DMS114 treated with DMSO at 0.1 percent for 48 hours (cell line): ENCODE results near the gene ARHGEF16.

Source experiments
- DNase-seq: peaks from one replicate; lab custom pipeline; 2025; ENCODE audit not compliant: unreplicated experiment; lab: John Stamatoyannopoulos, UW

The ARHGEF16 gene

DNA sequence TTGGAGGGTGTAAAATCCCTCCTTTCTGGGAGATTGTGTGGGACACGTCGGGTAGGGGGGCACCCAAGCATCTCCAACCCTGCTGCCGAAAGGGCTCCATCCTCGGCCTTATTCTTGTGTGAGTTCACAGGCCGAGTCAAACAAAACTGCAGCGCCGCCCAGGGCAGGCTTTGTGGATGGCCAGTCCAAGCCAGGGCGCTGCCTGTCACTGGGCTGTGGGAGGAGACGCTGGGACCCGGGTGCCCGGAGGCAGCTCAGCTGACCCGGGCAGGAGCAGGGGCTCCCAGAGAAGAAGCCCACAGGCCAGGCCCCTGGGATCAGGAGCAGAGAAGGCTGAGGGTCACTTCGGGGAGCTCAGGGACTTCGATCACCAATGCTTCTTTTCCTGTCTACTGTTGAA is 31.8 kb upstream of the ARHGEF16 start:
- DNase-seq, result no peak

DNA sequence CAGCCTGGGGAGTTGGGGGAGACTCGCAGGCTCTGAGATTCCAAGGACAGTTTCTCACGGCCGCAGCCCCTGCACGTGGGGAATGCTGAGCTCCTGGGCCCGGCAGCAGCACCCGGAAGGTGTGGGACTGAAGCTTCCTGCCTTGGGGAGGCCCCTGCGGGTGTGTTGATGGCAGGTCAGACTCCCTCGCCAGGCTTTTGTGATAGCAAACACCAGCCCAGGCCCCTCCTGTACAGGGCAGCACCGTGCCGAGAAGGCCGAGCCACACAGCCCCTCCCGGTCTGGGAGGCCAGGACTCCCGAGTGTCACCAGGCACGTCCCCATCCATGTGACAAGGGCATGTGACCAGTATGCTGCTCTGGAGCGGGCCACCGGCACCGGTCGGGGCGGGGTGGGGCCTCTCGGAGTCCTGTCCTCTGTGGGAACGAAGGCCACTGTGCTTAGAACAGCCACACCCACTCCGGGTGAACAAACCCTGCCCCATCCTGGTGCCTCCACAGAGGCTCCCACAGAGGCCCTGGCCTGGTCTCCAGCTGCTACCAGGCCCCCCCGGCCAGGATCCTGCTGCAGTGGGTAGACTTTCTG is 31.1 kb upstream of the ARHGEF16 start:
- no peak for DNase-seq

DNA sequence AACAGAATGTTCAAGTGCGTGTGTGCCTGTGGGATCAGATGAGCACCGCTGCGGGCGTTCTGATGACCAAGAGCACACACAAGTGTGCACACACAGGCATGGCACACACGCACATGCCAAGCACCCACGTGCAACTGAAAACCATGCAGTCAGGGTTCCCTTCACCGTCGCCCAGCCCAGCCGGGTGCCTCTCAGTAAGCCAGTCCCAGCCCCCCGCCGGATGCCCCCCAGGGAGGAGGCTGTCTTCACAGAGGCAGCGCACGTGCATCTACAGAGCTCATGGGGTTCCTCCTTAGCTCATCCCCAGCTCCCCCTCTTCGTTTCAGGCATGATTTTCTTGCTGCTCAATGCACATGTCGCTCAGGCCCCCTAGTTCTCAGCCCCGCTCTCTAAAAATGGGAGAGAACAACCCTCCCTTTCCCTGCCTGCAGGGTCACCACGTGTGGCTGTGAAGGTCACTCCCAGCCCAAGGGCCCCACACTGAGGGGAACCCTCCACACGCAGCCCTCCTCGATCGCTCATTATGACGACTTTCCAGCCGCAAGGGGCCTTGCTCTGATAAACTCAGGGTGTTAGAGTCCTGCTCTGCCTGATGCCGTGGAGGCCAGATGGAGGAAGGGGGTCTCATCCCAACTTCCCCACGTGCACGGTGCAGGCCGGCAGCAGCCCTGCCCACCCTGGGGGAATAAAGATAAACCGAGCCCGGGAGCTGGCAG is 30.4 kb upstream of the ARHGEF16 start:
- no peak for DNase-seq

DNA sequence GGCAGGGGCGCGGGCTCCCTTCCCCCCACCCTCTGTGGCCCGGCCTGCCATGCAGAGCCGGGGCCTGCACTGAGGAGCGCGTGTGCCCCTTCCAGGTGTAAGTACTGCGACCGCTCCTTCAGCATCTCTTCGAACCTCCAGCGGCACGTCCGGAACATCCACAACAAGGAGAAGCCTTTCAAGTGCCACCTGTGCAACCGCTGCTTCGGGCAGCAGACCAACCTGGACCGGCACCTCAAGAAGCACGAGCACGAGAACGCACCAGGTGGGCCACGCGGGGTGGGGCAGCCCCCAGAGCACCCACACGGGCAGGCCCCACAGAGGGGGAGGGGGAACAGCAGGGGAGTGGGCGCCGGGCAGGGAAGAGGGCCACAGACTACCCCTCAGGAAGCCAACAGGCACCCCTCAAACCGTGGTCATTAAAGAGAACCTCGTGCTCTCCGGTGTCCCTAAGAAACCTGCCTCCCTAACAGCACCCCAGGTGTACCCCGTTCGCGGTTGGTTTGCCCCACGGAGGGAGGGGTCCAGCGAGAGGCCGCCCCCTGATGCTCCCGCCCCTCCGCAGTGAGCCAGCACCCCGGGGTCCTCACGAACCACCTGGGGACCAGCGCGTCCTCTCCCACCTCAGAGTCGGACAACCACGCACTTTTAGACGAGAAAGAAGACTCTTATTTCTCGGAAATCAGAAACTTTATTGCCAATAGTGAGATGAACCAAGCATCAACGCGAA is 28.8 kb upstream of the ARHGEF16 start:
- no peak for DNase-seq

DNA sequence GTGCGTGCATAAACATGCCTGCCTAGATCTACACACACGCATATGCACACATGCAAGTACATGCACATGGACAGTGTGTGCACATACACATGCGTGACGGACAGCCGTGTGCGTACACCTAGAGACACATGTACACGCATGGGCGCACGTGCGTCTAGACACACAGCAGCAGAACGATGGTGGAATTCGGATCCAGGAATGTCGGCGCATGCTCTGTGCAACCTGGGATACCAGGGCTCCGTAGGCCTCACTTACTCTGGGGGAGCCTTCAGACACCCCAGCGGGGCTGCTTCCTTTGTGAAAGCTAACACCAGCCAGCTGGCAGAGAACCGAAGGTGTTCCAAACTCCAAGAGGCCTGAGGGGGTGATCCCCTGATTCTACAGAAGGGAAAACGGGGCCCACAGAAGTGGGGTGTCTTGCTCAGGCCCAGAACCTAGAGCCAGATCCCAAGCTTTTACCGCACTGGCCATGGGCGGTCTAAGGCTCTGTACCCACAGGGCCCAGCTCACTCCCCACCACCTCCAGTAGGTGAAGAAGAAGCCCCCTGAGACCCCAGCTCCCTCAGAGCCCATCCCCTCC is 27.4 kb upstream of the ARHGEF16 start:
- no peak for DNase-seq

DNA sequence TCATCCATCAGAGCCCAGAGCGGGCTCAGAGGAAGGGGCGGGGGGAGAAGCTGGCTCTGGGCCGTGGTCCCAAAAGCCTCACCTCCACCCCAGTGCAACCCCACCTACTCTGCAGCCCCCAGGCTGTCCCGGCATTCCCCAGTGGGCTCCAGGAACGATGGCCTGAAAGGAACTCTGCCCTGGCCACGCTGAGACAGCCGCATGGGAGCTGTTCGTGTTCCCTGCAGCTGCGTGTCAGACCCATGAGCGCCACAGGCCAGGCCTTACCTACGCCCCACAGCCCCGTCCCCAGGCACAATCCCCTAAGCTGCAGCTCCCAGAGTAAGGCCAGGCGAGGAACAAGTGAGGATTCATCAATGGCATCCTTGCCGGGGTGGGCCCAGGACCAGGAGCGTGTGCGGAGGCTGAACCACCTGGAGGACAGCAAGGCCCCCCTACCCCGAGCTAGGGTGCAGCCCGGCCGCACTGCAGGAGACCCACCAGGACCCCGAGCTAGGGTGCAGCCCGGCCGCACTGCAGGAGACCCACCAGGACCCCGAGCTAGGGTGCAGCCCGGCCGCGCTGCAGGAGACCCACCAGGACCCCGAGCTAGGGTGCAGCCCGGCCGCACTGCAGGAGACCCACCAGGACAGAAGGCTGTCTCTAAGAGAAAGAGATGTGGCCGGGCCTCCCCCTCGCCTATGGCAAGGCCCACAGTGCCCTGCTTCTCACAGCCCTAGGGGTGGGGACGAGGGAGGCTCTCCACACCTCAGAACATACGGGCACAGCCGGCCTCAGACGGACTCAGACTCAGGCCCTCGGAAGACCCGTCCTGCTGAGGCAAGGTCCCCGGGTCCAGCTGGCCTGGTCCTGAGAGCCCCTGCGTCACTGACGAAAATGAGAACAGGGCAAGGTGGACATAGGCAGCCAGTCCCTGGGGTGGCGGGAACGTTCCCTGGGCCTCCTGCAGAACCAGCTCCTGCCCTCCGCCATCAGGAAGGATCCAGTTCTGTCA is 26.5 kb upstream of the ARHGEF16 start:
- no peak for DNase-seq

DNA sequence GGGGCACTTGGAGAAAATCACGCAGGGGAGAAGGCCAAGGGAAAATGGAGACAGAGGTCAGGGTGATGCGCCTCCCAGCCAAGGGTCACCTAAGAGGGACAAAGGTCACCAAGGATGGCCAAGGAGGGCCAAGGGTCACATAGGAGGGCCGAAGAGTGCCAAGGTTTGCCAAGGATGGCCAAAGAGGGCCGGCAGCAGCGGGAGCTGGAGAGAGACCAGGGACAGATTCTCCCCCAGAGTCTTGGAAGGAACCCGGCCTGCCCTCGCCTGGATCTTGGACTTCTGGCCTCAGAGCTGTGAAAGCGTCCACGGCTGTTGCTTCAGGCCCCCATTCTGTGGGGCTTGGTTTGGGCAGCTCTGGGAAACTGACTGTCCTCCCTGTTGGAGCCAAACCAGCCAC is 25.6 kb upstream of the ARHGEF16 start:
- no peak for DNase-seq

DNA sequence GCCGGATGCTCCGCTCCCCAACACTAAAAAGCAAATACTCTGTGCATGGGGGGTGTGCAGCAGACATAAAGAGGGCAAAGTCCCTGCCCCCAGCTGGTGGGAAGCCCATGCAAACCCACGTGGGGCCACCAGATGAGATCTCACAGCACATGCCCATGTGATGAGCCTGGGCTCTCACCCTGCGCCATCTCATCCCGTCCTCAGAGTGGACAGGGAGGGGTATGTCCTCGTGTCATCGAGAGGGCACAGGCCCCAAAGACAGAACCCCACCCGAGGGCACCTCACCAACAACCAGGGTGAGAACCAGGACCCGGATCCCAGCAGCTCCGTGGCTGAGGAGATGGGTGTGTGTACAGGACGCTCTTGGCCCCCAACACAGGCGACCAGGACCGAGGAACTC is 25.1 kb upstream of the ARHGEF16 start:
- DNase-seq, result no peak

DNA sequence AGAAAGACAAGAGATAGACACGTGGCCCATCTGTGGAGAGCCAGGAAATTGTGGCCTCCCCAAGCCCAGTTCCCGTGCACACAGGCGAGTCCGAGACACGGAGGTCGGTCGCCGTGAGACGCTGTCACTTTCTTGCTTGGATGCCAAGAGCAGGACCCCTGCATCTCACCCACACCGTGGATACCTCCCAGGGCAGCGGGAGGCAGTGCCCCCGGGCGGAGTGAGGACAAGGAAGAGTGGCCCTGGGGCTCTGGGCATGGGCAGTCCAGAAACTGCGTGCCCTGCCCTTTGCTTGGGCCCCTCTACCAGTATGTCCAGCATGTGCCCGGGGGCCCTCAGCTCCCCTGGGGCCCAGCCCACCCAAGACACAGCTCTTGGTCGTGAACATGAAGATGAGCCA is 24.7 kb upstream of the ARHGEF16 start:
- no peak for DNase-seq

DNA sequence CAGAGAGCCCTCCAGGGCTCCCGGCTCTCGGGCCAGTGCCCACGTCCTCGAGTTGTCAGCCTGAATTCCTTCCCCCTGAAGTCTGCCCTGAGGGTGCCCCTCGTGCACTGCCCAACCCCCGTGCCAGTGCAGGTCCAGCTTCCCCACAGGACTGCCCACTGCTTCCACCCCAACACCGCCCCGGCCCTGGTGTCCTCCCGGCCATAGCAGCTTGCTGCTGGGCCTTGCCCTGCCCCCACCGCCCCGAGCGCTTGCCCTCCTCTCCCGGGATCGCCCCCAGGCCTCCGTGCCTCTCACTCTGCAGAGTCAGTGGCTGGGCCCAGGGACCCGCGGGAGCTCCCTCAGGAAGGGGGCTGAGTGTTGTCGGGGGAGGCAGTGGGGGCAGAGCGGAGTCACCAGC is 24.1 kb upstream of the ARHGEF16 start:
- DNase-seq, result no peak

DNA sequence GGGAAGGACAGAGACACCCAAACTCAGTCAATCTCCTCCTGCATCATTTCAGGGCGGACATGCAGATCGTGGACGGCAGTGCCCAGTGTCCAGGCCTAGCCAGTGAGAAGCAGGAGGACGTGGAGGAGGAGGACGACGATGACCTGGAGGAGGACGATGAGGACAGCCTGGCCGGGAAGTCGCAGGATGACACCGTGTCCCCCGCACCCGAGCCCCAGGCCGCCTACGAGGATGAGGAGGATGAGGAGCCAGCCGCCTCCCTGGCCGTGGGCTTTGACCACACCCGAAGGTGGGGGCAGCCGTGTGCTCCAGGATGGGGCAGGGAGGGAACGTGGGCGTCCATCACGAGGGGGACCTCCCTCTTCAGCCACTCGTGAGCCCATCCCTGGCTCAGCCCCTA is 23.6 kb upstream of the ARHGEF16 start:
- DNase-seq, result no peak

DNA sequence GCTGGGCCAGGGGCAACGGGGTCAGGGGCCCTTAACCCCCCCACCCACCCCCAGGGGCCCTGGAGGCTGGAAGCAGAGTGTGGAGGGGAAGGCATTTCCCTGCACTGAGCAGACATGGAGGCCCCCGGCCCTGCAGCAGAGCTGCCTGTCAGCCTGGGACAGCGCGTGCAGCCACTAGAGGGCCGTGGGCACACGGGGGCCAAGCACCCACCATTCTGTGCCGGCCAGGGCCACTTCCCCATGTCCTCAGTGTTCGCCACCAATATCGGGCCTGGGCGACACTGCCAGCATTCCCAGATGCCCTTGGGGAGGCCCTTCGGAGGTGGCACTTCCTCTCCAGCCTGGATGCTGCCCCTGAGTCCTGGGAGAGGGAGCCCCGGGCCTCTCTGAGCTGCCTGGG is 23.2 kb upstream of the ARHGEF16 start:
- no peak for DNase-seq

DNA sequence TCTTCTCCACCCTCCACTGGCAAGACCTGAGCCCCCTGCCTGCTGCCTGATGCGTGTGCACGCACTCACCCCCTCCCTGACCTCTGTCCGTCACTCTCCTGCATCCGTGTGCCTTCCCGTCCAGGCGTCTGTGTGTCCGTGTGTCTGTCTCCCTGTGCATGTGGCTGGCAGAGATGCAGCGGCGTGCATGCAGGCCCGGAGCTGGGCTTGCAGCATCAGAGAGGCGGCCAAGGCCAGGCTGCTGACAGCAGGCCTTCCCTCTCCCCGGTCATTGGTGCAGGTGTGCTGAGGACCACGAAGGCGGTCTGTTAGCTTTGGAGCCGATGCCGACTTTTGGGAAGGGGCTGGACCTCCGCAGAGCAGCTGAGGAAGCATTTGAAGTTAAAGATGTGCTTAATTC is 22.8 kb upstream of the ARHGEF16 start:
- no peak for DNase-seq

DNA sequence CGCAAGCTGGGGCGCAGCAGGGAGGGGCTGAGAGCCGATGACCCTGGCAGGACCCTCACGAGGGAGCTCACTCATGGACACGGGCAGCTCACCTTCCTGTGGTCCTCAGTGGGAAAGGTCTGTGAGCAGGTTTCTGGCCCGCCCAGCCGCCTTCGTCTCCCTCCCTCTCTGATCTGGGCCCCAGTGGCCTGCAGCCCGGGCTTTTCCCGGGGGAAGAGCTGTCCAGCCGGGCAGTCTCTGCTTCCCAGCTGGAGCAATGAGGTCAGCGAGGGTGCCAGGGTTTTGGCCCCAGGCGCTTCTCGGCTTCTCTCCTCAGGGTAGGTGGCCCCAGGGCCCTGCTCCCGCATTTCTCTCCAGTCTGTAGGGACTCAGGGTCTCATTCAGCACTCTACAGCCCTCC is 22.2 kb upstream of the ARHGEF16 start:
- no peak for DNase-seq

DNA sequence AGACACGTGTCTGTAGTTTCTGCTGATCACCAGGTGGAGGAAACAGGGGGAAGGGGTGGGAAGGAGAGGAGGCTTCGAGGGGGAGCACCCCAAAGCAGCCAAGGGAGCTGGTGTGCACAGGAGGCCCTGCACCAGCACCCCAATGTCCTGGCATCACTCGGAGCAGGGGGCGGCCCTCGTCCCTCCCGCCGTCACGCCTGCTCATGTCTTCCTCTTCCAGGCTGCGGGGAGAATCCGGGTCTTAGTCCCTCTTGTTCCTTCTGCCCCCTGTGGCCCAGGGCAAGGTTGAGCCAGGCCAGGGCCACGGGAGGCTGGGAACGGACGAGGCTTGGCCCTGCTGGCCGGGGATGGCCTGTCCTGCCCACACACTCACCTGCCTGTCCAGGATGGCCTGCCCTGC is 21.4 kb upstream of the ARHGEF16 start:
- DNase-seq, result no peak

DNA sequence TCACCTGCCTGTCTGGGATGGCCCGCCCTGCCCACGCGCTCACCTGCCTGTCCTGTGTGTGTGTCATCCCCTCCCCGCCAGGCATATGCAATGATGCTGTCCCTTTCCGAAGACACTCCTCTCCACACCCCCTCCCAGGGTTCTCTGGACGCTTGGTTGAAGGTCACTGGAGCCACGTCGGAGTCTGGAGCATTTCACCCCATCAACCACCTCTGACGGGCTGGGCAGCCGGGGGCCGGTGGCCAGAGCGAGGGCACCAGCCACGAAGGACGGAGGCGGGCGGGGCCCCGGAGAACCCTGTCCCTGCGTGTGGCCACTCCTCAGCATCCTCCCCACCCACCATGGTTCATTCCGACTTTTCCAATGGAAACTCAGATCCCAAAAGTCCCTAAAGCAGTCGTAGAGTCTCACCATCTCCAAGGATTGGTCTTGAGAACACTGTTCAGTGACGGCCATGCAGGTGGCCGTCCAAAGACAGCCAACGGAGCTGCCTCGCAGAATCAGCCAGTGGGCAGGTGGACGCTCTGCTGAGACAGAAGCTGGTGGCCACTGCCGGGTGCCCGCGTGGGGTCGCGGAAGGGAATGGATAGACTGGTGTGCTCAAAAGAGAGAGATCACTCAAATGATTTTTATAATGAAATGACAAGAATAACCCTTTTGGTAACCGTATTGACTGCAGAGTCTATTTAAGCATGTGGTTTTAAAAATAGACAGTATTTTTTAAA is 20.7 kb upstream of the ARHGEF16 start:
- DNase-seq, result no peak

DNA sequence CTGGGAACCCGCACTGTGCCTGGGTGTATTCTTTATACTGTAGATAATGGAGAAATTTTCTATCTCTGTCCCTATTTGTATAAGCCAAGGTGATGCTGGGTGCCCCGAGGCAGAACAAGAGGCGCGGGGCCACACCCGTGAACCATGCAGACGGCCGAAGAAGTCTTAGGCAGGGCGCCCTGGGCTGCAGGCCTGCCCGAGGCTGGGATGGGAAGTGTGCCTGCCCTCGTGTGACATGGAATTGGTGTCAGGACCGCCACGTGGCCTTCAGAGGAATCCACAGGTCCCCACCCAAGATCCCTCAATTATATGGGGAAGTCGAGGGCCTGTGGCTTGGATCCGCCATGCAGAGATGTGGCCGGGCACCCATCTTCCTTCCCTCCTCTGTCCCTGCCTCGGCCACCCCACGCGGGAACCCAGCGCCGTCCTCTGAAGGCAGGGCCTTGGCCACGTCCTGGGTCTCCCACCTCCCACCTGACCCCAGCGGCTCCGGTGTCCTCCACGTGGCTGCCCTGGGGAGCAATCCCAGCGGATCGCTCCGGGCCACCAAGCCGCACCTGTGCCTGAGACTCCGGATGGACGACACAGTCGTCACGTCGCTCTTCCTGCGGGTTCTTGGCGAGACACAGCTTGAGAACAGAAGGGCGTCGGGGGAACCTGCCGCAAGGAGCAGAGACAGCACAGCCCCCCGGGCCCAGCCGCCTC is 19.9 kb upstream of the ARHGEF16 start:
- DNase-seq, result no peak

DNA sequence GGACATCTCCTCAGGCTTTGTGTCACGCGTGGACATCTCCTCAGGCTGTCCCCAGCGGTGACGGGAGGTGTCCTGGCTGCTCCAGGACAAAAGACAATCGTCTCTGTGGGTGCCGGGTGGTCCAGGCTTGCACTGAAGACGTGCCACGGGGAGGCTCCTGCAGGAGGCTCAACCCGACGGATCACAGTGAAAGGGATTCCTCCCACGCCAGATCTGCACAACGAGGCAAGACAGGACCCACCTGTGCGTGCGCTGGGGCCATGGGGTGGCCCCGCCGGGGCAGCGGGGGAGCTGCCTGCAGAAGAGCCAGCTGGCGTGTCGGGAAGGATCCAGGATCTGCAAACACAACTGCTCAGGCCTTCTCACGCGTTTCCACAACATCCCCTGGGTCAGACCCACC is 18.8 kb upstream of the ARHGEF16 start:
- DNase-seq, result no peak

DNA sequence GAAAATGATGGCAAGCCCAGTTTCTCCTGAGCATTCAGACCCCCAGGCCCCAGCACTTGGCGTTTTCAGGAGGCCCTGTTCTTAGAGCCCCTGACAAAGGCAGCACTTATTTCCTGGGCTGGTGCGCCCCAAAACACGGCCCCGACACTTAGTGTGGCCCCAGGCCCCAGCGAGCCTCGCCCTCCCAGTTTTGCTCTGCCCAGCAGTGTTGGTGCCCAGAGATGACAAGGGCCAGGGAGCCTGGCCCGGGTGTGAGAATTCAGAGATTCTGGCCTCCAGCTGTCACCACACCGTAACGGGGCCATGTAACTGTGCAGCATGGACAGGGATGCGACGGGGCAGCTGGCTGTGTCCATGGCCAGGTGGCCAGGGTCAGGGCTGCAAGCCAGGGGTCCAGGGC is 18.0 kb upstream of the ARHGEF16 start:
- no peak for DNase-seq

DNA sequence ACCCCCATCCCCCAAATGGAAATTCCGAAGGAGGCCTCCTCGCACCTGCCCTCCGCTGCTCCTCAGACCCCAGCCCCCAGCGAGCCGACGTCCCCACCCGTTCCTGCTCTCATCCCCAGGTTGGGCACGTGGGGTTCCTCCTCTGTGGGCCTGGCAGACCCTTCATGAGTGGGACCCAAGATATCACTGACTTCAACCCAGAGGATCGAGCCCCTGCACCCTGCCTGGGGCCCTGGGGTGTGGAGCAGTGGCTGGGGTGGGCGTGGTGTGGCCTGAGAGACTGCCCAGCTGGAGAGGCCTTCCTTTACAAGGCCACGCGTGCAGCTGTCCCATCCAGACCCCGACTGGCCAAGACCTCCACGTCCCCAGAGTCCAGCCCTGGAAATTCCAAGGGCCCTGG is 17.6 kb upstream of the ARHGEF16 start:
- no peak for DNase-seq
